ENCODE data around the gene CHD9.

GRCh38 chr16:53007095-53007494 is 47.7 kb upstream of the CHD9 start:
- no peak for TF ChIP-seq CTCF (IDR thresholded peaks at IDR 0.05; ENCODE audit: low read depth, low read length, missing input control)
- no peak for TF ChIP-seq ZBTB33 (IDR thresholded peaks at IDR 0.05)
- TF ChIP-seq RAD21 (IDR thresholded peaks at IDR 0.05) = no peak
- no peak for TF ChIP-seq HNF4G (IDR thresholded peaks at IDR 0.05)
- no peak for TF ChIP-seq GABPA (IDR thresholded peaks at IDR 0.05 in 1 of 2, conservative IDR thresholded peaks at IDR 0.05 in 1 of 2)
- no peak for TF ChIP-seq SP1 (IDR thresholded peaks at IDR 0.05)
- TF ChIP-seq HNF4A (conservative IDR thresholded peaks at IDR 0.05) = no peak
- no peak for TF ChIP-seq REST (IDR thresholded peaks at IDR 0.05)
- no peak for TF ChIP-seq JUND (IDR thresholded peaks at IDR 0.05)
- TF ChIP-seq TAF1 (conservative IDR thresholded peaks at IDR 0.05) = no peak
- TF ChIP-seq MAX (IDR thresholded peaks at IDR 0.05) = no peak
- TF ChIP-seq YY1 (IDR thresholded peaks at IDR 0.05) = no peak

Measured in liver (tissue), 3 donors.